Aortic smooth muscle cell (primary cell): Measurements from ENCODE around the gene C11orf65. TPM values are rescaled to one million over a fixed set of nuclear protein-coding genes. Genes with fewer than 3 reads are reported as not detected.

ENCODE experiments used
- total RNA-seq: library from RNA; depleted of rRNA; stranded (reverse); fragments of >200 nt; gene quantifications from 2 replicates; pipeline ENCODE4 v1.2.3, GENCODE V29; 2014

The C11orf65 gene, protein sequence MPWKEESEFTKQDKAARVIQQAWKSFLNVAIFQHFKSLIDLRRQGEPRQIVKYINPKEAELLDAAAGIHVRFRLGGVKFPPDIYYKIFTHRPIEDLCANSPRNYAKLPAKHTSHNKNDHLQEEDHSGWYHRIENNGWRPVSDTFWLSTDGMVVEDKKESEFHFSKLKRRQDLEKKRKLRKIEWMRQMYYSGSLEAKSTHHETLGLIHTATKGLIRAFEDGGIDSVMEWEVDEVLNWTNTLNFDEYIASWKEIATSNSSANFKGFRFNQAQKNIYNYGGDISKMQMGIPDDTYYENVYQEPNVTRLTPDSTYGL
- total RNA-seq = 0.62 and 1.2 TPM in 2 replicates

DNA sequence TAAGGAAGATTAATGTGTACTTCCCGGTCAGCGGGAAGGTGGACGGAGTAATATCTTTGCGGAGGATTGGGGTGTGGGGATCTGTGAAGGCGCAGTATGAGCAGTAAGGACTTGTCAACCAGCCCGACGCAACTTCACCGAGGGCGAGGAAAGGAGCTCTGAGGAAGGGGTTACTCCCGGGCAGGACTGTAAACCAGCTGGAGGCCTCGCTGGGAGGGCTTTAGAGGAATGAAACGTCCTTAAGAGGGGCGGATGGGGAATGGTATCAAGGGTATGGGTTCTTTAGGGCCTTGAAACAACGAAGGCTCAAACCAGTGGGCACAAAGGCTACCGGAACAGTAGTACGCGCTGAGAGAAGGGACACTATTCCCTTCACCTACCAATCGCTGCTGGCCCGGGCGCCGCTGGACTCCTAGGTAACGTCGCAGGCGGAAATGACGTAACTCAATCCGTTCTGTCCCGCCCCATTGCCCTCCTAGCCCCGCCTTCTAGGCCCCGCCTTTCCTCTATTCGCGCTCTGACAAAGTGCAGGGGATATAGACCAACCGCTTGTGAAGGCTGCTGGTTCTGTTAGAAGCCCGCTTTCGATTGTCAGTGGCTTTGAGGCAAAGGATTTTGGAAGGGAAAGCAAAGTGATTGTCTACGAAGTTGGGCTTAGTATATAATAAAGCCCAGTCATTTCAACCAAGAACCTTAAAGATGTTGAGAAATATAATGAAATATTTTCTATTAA, at the start of gene C11orf65:
Gene C11orf65, minus strand, starts transcription at position 439 of the 733 bp plus-strand sequence. CDS start 5,970 bp downstream, outside the sequence.

DNA sequence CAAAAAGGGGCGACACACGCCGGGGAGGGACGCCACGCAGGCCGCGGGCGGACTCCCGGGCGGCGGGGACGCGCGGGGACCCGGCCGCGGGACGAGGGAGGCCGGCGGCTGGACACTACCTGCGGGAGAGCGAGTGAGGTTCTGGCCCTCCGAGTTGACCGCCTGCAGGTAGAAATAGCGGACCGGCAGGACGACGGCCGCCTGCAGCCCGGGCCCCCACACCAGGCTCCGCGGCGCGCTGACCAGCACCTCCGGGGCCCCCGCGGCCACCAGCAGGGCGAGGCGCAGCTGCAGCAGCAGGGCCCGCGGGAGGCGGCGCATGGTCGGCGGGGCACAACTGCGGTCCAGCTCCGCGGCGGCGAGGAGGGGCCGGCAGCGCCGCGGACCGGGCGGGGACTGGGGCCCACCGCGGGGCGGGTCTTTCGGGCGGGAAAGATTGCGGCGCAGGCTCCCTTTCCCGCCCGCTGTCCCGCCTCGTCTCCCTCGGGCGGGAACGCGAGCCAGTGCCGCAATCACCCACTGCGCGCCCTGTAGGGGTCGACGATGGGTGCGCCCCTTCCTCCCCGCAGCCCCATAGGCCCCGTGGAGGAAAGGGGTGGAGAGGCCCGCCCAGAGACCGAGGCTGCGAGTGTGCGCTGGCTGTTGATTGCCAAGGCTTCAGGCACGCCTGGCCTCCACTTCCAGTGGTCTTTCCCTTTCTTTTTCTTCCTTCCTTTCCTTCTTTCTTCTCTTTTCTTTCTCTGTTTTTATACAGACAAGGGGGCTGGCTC, 30.9 kb upstream of the C11orf65 start, which contains the start of gene POGLUT3:
Gene POGLUT3, minus strand, starts transcription at position 339 of the 770 bp plus-strand sequence. Its CDS starts 18 bp downstream, at position 321.

Other genes starting within 250 kb of the C11orf65 start
- gene NPAT, start 244.9 kb downstream of the C11orf65 start, total RNA-seq = 13.4 and 14.7 TPM in 2 replicates
- gene ATM, start 244.5 kb downstream of the C11orf65 start, total RNA-seq = 105 and 119 TPM in 2 replicates
- 27.5 and 43.3 TPM in 2 replicates for gene POGLUT3, start 30.9 kb upstream of the C11orf65 start, total RNA-seq
- gene EXPH5, start 126.2 kb upstream of the C11orf65 start, total RNA-seq = 0.19 and 0.53 TPM in 2 replicates
- gene DDX10, start 197.5 kb upstream of the C11orf65 start, total RNA-seq = 16.8 and 21.3 TPM in 2 replicates